GM19025 (cell line): ENCODE results near the gene USF3.

Experiments used
- ATAC-seq: cut with Tn5 transposase; IDR thresholded peaks from one replicate; pipeline ENCODE4 v1.9.1; 2021; ENCODE audit warnings: mild to moderate bottlenecking, low read depth, moderate library complexity; ENCODE audit not compliant: unreplicated experiment

USF3 gene, protein sequence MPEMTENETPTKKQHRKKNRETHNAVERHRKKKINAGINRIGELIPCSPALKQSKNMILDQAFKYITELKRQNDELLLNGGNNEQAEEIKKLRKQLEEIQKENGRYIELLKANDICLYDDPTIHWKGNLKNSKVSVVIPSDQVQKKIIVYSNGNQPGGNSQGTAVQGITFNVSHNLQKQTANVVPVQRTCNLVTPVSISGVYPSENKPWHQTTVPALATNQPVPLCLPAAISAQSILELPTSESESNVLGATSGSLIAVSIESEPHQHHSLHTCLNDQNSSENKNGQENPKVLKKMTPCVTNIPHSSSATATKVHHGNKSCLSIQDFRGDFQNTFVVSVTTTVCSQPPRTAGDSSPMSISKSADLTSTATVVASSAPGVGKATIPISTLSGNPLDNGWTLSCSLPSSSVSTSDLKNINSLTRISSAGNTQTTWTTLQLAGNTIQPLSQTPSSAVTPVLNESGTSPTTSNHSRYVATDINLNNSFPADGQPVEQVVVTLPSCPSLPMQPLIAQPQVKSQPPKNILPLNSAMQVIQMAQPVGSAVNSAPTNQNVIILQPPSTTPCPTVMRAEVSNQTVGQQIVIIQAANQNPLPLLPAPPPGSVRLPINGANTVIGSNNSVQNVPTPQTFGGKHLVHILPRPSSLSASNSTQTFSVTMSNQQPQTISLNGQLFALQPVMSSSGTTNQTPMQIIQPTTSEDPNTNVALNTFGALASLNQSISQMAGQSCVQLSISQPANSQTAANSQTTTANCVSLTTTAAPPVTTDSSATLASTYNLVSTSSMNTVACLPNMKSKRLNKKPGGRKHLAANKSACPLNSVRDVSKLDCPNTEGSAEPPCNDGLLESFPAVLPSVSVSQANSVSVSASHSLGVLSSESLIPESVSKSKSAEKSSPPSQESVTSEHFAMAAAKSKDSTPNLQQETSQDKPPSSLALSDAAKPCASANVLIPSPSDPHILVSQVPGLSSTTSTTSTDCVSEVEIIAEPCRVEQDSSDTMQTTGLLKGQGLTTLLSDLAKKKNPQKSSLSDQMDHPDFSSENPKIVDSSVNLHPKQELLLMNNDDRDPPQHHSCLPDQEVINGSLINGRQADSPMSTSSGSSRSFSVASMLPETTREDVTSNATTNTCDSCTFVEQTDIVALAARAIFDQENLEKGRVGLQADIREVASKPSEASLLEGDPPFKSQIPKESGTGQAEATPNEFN (N-terminal part only)

DNA sequence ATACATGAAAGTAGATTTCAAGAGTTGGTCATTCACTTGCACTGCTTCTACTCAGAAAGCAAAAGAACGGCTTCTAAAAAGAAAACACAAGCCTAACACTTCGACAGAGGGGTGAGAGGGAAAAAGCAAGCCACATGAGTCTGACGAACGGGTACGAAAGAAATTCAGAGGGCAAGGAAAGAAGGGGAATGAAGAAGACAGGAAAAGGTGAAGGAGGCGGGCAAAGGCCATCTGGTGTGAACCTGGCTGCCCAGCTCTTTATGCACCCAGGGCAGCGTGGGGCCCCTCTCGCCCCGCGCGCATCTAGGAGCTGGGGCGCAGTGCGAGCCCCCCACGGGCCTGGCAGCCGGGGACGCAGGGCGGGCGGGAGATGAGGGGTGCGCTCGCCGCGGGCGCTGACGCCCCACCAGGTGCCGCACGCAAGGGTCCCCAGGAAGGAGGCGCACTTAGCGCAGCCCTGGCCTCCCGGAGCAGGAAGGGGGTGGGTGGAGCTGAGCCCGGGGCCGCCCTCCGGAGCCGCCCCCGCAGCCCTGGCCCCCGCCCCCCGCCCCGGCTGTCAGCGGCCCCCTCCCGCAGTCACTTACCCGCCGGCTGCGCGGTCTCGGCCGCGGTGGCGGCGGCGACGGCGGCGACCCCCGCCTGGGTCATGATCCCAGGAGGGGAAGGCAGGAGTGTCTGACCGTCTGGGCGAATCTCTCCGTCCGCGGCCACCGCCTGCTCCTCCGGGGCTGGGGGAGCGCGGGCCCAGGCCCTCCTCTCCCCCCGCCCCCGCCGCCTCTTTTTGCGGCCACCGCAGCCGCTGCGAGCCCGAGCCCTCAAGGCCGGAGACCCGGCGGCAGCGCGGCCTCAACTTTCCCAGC lies at the start of gene USF3:
USF3 (minus strand) TSS at position 857 of the 860 bp plus-strand sequence. CDS start 21,764 bp downstream, outside the sequence.
- peak; percentile 54 for ATAC-seq

DNA sequence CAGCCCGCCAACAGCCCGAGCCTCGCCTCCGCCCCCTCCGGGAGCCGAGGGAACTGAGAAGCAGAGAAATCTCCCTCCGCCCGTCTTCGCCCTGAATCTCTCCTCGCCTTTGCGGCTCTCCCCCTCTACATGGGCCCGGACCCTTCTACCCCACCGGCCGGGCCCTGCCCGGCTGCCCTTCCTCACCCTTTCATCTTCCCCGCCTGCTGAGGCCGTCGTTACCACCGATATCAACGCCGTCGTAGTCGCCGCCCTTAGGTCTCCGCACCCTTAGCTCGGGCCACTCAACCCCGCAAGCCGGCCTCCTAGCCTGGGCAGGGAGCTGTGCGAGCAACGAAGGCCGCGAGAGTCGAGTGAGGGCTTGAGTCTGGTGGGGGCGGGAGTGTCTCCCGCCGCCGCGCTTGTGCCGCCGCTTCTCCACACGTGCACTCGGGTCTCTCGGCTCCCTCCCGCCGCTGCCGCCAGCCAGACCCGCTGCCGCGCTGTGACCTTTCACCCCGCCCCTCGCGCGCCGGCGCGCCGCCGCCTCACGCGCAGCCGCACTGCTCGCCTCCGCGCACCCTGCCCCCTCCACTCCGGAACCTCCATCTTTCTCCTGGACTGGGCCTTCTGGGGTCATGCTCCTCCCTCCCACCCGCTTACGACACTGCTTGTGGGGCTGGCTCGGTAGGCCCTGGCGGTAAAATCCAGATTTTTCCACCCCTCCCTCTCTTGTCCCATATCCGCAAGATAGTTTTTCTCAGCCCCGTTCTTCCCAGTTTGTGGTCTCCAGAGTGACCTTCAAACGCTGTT lies 49.5 kb upstream of the USF3 start, which contains the start of gene NAA50:
NAA50 (minus strand) TSS at position 494 of the 792 bp plus-strand sequence; CDS start at position 194, 300 bp downstream.
- peak; percentile 47 for ATAC-seq

DNA sequence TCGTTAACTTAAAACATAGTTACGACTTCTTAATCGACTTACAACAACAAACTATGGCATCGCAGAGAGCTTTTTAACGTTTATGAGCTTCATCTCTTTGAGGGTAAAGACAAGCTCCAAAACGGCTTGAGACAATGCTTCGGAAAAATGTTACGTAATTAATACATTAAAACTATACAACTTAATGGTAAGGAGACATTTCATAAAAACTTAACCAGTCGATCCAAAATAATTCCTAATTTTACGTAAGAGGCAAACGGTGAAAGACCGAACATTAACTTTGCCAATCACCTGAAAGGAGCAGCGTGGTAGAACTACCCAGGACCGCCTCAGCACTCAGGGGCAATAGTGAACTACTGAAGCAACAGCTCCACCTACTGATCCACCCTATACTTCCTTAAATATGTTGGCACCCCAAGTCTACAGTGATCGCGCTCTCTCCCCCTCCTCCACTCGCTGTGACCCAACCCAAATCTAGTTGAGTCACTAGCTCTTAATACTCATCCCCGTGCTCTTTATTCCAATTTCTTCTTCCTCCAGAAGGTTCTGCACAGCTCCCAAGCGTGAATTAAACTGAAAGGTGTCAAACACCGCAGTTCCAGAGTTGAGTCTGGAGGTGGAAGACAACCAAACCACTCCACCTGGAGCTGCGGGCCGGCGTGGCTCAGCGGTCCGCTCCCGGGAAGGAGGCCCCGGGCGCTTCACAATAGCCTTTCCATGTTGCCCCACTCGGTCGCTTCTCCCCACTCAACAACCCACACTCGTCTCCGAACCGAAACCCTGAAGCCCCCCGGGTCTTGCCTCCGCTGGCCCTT lies 48.7 kb upstream of the USF3 start:
- ATAC-seq: peak; percentile 44

DNA sequence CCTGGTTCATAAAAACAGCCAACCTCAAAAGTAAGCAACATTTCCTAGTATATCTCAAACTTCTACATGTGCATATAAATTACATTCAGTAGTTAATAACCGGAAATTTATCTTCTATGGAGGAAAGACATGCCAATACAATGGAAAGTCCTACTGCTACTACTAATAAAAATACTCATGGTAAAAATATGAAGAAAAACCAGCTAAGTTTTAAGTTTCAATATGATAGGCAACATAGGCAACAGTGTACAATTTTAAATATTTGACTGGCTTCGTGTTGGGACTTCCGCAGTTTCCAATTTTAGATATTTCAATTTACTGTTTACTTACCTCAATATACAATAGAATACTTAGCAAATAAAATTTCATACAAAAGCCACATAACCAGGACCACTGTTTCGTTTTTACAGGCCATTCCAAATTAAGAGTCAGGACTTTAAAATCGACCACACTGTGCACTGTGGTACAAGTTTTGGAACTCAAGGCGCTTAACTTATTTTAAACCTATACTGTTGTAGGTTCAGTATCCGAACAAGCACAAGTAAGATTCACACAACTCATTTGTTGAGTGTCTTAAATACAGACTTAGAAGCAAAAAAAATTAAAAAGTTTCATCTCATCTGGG lies 46.7 kb upstream of the USF3 start:
- ATAC-seq: no peak

DNA sequence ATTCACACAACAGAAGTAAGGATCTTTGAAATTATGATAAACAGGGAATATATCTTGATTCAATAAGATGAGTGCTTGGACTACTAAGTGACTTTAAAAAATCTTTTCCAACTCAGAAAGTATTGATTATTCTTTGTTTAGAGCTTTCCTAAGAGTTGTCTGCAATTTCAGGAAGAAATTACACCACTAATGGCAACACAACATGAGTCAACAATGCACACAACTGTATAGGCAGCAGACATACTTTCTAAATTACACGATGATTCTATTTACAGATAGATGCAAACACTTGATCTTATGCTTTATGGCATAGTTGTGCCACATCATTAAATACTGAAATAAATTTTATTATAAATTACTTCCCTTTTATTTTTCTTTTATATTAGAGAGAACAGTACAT lies 45.2 kb upstream of the USF3 start:
- no peak for ATAC-seq

DNA sequence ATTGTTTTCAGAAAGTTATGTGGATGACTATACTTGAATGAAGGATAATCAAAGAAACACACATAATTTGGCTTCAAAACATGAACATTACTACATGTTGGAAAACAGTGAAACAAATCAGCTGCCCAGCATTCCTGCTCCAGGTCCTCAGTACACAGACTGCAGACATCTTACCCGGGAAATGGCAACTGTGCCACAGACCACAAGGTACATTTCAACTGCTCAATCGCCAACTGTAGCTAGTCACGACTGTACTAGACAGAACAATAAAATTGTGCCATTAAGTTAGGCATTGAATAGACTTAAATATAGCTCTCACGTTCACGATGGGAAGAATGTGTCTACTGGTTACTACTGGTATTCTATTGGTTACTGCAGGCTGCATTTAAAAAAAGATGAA lies 44.6 kb upstream of the USF3 start:
- ATAC-seq: no peak

DNA sequence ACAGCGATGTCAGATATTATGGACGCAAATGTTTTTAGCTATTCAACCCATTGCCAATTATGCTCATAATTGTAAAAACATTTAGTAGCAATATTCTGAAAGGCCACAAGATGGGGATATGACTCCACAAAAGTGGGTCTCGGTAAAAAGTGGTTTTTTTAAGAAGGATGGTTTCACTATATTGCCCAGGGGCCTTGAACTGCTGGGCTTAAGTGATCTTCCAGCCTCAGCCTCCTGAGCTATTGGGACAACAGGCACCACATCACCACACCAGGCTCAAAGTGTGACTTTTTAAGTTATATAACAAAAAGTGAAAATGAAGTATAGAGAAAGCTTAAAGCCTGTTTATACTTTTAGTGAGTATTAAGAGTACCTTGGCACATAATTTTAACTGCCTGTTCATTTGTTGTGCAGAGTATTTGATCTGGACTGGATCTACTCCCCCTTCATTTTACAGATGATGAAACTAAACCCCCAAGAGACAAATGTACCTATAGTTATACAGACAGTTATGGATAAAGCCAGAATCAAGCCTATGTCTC lies 40.2 kb upstream of the USF3 start:
- no peak for ATAC-seq

DNA sequence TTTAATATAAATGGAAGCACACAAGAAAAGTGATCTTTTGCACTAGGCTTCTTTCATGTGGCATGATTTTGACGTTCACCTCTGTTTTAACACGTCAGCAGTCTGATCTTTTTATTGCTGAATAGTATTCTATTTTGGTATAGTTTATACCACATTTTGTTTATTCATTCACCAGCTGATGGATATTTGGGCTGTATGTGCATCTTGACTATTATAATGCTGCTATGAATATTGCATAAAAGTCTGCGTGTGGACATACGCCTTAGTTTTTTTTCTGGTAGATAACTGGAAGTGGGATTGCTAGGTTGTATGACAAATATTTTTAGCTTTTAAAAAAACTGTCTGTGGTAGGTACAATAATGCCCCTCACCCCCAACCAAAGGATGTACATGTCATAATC lies 35.3 kb upstream of the USF3 start:
- no peak for ATAC-seq

DNA sequence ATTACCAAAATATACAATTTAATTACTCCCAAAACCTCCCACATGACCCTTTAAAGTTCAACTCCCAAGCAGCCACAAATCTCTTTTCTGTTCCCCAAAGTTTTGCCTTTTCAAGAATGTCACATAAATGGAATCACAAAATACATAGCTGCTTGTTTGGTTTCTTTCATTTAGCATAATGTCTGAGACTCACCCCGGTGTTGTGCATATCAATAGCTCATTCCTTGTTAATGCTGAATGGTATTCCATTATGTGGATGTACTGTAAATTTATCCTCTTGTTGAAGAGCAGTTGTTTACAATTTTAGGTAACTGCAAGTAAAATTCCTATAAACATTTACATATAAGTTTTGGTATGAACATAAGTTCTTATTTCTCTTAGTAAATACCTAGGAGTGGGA lies 34.1 kb upstream of the USF3 start:
- no peak for ATAC-seq

DNA sequence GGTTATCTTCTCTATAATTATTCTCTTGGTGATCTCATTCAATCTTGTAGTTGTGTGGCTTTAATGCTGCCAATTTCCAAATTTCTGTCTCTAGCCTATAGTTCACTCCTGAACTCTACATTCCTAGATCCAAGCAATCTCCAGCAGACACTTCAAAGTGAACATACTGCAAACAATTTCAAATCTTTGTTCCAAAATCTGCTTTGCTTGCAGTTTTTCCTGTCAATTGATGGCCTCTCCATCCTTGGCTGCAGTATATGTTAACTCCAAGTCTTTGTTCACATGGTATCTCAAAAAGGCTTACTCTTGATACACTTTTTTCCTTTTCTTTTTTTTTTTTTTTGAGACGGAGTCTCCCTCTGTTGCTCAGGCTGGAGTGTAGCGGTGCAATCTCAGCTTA lies 32.2 kb upstream of the USF3 start:
- ATAC-seq: no peak

DNA sequence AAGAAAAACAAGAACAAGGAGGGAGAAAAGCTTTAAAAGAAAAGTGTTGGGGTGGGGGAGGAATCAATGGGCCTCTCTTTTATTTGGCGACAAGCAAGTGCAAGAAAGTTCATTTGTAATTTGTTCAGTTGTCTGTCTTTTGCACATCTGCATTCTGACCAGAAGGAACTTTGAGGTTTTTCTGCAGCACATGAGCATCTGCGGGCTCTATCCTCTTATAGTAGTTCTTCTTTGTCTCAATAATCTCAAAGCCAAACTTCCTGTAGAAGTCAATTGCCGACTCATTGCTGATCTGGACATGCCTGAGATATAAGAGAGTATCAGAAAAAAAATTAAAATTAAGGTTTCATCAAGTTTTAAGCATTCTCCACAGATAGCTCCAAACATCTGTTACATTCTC lies 25.2 kb upstream of the USF3 start:
- ATAC-seq: no peak

GRCh38 chr3:113719758-113720157 lies 23.3 kb upstream of the USF3 start:
- no peak for ATAC-seq

GRCh38 chr3:113719294-113719693 lies 22.9 kb upstream of the USF3 start:
- no peak for ATAC-seq

- no peak for ATAC-seq
Measured at GRCh38 chr3:113717818-113718217, 21.4 kb upstream of the USF3 start.

- no peak for ATAC-seq
Measured at GRCh38 chr3:113717308-113717707, 20.9 kb upstream of the USF3 start.

DNA sequence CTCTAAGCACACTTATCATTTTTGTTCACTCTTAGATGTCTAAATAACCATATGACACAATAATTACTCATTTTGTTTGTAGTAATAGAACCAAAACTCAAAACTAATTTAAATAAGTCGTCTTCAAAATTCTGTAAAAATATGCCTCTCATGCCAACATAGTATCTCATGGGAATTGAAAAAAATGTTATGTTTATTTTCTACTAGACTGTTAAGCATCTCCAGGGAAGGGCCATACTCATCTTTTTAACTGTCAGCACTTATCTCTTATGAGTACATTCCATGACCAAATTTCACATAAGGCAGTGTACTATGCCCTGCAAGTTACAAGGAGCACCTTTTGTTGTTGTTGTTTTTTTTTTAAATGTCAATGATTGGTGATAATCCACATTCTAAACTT lies 18.3 kb upstream of the USF3 start:
- ATAC-seq: no peak

- ATAC-seq: no peak
Measured at GRCh38 chr3:113712129-113712528, 15.7 kb upstream of the USF3 start.

DNA sequence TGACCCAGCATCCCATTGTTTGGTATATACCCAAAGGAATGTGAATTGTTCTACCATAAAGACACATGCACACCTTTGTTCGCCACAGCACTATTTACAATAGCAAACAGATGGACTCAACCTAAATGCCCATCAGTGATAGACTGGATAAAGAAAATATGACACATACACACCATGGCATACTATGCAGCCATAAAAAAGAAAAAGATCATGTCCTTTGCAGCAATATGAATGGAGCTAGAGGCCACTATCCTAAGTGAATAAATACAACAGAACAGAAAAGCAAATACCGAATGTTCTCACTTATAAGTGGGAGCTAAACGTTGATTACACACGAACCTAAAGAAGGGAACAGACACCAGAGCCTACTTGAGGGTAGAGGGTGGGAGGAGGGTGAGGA lies 11.4 kb upstream of the USF3 start:
- ATAC-seq: no peak
